AG04449 (cell line): ENCODE data around the gene KRT80.

Source experiments
- CTCF ChIA-PET: fragments of 350-600 bp; formaldehyde crosslinking; extraction: SDS; loops from one replicate; lab custom pipeline; 2021; ENCODE audit warnings: antibody characterized with exemption; lab: Yijun Ruan, JAX
- POLR2A ChIA-PET: fragments of 400-600, 350-600 bp; formaldehyde crosslinking; extraction: SDS; loops from one replicate; lab custom pipeline; 2020; ENCODE audit warnings: antibody characterized with exemption, inconsistent platforms; lab: Yijun Ruan, JAX
- DNase-seq: peaks from one replicate; pipeline ENCODE4 v3.0.0-alpha.2; 2010; ENCODE audit warnings: low read depth, low spot score
- H3K4me3 ChIP-seq: 2 replicates; pipeline ENCODE4 v1.5.1; 2011; ENCODE audit warnings: low read depth, mild to moderate bottlenecking, control low read depth, low read length
- TF ChIP-seq, protein P1 (sequence below): IDR thresholded peaks from one replicate; pipeline ENCODE4 v1.5.1; 2011; ENCODE audit warnings: mild to moderate bottlenecking, moderate library complexity, low read length, control low read depth, inconsistent platforms; ENCODE audit not compliant: insufficient read depth; ENCODE audit errors: missing control alignments

Gene KRT80

DNA sequence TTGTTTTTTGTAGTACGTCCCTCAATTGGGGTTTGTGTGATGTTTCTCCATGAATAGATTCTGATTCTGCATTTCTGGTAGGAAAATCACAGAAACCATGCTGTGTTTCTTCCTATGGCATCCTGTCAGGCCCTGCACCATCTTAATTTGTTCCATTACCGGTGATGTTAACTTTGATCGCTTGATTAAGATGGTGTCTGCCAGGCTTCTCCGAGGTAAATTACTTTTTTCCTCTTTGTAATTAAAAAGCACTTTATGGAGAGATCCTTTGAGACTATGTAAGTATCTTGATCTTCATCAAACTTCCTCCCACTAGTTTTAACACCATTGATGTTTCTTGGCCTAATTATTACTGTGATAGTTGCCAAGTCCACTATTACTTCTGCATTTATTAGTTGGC lies 26.2 kb upstream of the KRT80 start:
- no peak for DNase-seq
- ChIA-PET POLR2A (no interaction called here), CTCF (interaction anchor here (0.6 to 8.0 kb wide), 2 partner anchors 15 to 806 kb away, joined by 4 to 87 read pairs; no protein-coding TSS in a partner anchor)
- H3K4me3 ChIP-seq, result no peak overlapping the region
- TF ChIP-seq, protein P1, sequence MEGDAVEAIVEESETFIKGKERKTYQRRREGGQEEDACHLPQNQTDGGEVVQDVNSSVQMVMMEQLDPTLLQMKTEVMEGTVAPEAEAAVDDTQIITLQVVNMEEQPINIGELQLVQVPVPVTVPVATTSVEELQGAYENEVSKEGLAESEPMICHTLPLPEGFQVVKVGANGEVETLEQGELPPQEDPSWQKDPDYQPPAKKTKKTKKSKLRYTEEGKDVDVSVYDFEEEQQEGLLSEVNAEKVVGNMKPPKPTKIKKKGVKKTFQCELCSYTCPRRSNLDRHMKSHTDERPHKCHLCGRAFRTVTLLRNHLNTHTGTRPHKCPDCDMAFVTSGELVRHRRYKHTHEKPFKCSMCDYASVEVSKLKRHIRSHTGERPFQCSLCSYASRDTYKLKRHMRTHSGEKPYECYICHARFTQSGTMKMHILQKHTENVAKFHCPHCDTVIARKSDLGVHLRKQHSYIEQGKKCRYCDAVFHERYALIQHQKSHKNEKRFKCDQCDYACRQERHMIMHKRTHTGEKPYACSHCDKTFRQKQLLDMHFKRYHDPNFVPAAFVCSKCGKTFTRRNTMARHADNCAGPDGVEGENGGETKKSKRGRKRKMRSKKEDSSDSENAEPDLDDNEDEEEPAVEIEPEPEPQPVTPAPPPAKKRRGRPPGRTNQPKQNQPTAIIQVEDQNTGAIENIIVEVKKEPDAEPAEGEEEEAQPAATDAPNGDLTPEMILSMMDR, result no peak

DNA sequence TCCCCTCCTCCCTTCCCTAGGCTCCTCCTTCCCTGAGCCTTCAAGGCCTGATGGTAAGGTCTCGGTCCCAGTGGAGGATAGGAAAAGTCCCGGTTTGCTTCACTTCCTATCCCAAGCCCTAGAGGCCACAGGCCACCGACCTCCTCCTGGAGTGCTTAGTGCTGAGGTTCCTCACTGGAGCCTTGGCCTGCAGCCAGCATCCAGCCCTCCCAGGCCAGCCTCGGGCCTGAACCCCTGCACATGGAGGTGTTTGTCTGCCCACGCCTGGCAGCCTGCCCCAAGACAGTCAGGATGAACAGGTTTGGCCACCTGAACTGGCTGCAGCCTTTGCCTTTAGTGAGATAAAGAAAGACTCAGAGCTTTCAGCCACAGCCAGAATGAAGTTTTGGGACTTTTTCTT lies 25.4 kb upstream of the KRT80 start:
- ChIA-PET POLR2A (no interaction called here), CTCF (interaction anchor here (7.9 to 8.0 kb wide), 2 partner anchors 6 to 14 kb away, joined by 87 to 144 read pairs; no protein-coding TSS in a partner anchor)
- no peak for DNase-seq
- H3K4me3 ChIP-seq, result no peak overlapping the region
- TF ChIP-seq, protein P1, result no peak

DNA sequence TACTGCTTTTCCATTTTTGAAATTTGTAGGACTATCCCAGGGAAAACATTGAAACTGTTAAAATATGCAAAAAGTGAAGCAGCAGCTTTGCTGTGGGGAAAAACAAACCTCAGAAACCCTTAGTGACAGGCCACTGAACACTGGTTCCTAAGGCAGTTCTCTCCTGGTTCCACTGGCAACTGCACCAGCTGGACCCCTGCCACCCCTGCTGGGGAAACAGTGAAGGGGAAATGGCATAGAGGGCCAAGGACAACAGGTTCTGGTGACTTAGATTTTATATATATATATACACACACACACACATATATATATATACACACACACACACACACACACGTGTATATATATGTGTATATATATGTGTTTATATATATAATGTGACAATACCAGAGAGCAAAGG lies 25.0 kb upstream of the KRT80 start:
- ChIA-PET CTCF (interaction anchor here (0.7 to 8.0 kb wide), 6 partner anchors 7 to 110 kb away, joined by 3 to 144 read pairs (median 64); partner anchors contain the start of gene KRT80), POLR2A (interaction anchor here (0.8 kb wide), 1 partner anchor 17 kb away, joined by 3 read pairs; no protein-coding TSS in a partner anchor)
- H3K4me3 ChIP-seq, result no peak overlapping the region
- DNase-seq, result no peak
- TF ChIP-seq, protein P1, result no peak

DNA sequence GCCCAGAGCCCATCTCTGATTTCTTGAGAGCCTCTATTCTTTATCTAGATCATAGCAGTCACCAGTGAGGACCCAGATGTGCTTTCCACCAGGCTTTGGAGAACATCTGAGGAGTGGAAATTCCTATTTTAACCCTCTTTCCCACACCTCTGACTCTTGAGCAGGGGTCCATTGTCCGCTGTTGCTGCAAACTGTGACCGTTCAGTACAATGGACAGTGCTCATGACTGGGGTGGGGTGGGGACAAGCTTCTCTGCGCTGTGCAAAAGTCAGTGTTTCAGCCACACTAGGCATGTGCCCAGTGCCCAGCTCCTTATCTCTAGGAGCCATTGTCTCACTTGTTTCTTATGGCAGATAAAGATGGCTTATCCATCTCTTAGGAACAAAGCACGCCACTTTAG lies 24.3 kb upstream of the KRT80 start:
- CTCF ChIA-PET, result interaction anchor here (0.7 to 8.0 kb wide), 8 partner anchors 7 to 111 kb away, joined by 3 to 144 read pairs (median 54); partner anchors contain the start of gene KRT80

DNA sequence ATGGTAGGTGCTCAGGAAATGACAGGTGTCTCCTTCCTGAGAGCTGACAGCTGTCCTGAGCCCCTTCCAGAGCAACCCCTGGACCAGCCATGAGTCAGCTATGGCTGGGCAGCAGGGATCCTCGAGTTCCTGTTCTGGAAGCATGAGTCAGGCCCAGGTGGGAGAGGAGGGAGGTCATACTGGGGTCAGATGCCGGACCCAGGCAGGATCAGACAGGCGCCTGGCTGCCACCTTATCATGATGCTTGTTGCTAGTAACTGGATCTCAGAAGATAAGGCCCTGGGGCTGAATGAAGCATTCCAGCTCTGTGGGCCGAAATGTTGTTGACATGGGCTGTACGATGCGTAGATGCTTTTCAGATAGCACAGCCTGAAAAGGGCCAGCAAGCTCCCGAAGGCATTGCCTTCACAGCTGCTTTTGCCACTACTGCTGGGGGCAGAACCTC lies 23.8 kb upstream of the KRT80 start:
- TF ChIP-seq, protein P1, result no peak
- POLR2A ChIA-PET, result interaction anchor here (0.6 kb wide), 1 partner anchor 39 kb away, joined by 6 read pairs; no protein-coding TSS in a partner anchor
- H3K4me3 ChIP-seq, result no peak overlapping the region
- no peak for DNase-seq
- CTCF ChIA-PET, result interaction anchor here (0.7 to 8.0 kb wide), 9 partner anchors 8 to 670 kb away, joined by 3 to 144 read pairs (median 52); partner anchors contain the start of gene KRT80

More for the DNA sequence above, 24.3 kb upstream of the KRT80 start:
- no peak for DNase-seq
- no peak overlapping the region for H3K4me3 ChIP-seq
- TF ChIP-seq, protein P1, result no peak
- POLR2A ChIA-PET, result interaction anchor here (0.6 to 0.8 kb wide), 2 partner anchors 18 to 40 kb away, joined by 3 to 6 read pairs; no protein-coding TSS in a partner anchor

DNA sequence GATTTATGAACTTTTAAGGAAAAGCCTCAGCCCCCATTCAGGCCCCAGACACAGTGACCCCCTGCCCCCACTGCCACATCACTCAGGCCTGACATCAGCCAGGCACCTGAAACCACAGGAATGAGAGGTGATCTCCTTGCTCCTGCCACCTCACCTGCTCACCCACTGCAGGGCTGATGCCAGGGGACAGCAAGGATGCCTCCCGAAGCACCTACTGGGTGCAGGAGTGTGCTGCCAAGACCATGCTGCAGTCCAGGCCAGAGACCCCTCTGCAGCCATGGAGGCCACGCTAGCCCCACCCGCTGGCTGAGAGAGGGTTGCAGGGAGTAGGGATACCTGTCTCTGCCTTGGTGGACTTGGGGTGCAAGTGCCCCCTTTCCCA lies 22.6 kb upstream of the KRT80 start:
- CTCF ChIA-PET, result interaction anchor here (0.6 to 8.0 kb wide), 17 partner anchors 9 to 666 kb away, joined by 3 to 144 read pairs (median 29); partner anchors contain the start of gene KRT80
- H3K4me3 ChIP-seq, result no peak overlapping the region
- POLR2A ChIA-PET, result no interaction called here
- no peak for DNase-seq
- TF ChIP-seq, protein P1, result no peak
